Keratinocyte (primary cell): ENCODE measurements around the gene TPBGL. TPM values are rescaled to one million over a fixed set of nuclear protein-coding genes. Genes with fewer than 3 reads are reported as not detected.

ENCODE experiments used
- DNase-seq: peaks from one replicate; pipeline ENCODE4 v3.0.0-alpha.2; 2011; ENCODE audit warnings: low read depth, missing footprints, low spot score
- FAIRE-seq: peaks from 2 replicates; lab custom pipeline; 2011; peaks lifted over from hg19 to GRCh38; lab: Jason Lieb, UNC
- H2AFZ ChIP-seq: 2 replicates; pipeline ENCODE4 v1.6.0; 2012; ENCODE audit warnings: low read length, control low read depth, inconsistent platforms; ENCODE audit not compliant: control insufficient read depth
- H3K27ac ChIP-seq: 2 replicates; pipeline ENCODE4 v1.5.1; 2011; ENCODE audit warnings: low read length; ENCODE audit not compliant: control insufficient read depth, insufficient read depth
- H3K27me3 ChIP-seq: 3 replicates; pipeline ENCODE4 v1.6.0; 2011; ENCODE audit warnings: low read length; ENCODE audit not compliant: control insufficient read depth, insufficient read depth; ENCODE audit errors: extremely low read depth
- H3K36me3 ChIP-seq, 2 experiments: 2 replicates in 1 of 2; 3 replicates in 1 of 2; pipeline ENCODE4 v1.5.1; 2011; ENCODE audit warnings: low read length in 2 of 2, mild to moderate bottlenecking in 1 of 2; ENCODE audit not compliant: control insufficient read depth in 2 of 2, insufficient read depth in 2 of 2; ENCODE audit errors: extremely low read depth in 1 of 2
- H3K4me1 ChIP-seq: 3 replicates; pipeline ENCODE4 v1.5.1; 2011; ENCODE audit warnings: low read length; ENCODE audit not compliant: control insufficient read depth, insufficient read depth; ENCODE audit errors: extremely low read depth
- H3K4me2 ChIP-seq: 3 replicates; pipeline ENCODE4 v1.6.0; 2011; ENCODE audit warnings: low read depth, low read length; ENCODE audit not compliant: control insufficient read depth, insufficient read depth; ENCODE audit errors: extremely low read depth
- H3K4me3 ChIP-seq, 3 experiments: fragments of 200-600 bp in 1 of 3; sonication (generic) in 1 of 3; 2 replicates in 2 of 3; 3 replicates in 1 of 3; pipeline ENCODE4 v1.5.1; 2011 to 2016; ENCODE audit warnings: low read length in 3 of 3, mild to moderate bottlenecking in 3 of 3, control low read depth in 2 of 3, inconsistent platforms in 1 of 3, low read depth in 1 of 3, mixed read lengths in 1 of 3, mixed run types in 1 of 3, moderate library complexity in 1 of 3; ENCODE audit not compliant: control insufficient read depth in 2 of 3, insufficient read depth in 2 of 3; ENCODE audit errors: extremely low read depth in 1 of 3
- H3K79me2 ChIP-seq: 2 replicates; pipeline ENCODE4 v1.6.0; 2012; ENCODE audit warnings: low read length; ENCODE audit not compliant: control insufficient read depth, insufficient read depth
- H3K9ac ChIP-seq: 3 replicates; pipeline ENCODE4 v1.6.0; 2011; ENCODE audit warnings: low read length; ENCODE audit not compliant: control insufficient read depth, insufficient read depth; ENCODE audit errors: extremely low read depth
- H3K9me1 ChIP-seq: 3 replicates; pipeline ENCODE4 v1.6.0; 2011; ENCODE audit warnings: low read length; ENCODE audit not compliant: control insufficient read depth, insufficient read depth; ENCODE audit errors: extremely low read depth
- H3K9me3 ChIP-seq: 2 replicates; pipeline ENCODE4 v1.5.1; 2012; ENCODE audit warnings: low read depth, low read length; ENCODE audit not compliant: control insufficient read depth
- H4K20me1 ChIP-seq: 3 replicates; pipeline ENCODE4 v1.6.0; 2011; ENCODE audit warnings: low read length; ENCODE audit not compliant: control insufficient read depth, insufficient read depth; ENCODE audit errors: extremely low read depth
- CTCF ChIP-seq, 3 experiments: IDR thresholded peaks in 1 of 3; conservative IDR thresholded peaks in 1 of 3; optimal IDR thresholded peaks in 1 of 3; 2 replicates in 2 of 3; 3 replicates in 1 of 3; pipeline versions ENCODE3 to v1.5.1; 2011; ENCODE audit warnings: low read length in 3 of 3, mild to moderate bottlenecking in 3 of 3, moderate library complexity in 2 of 3, control low read depth in 1 of 3, inconsistent platforms in 1 of 3; ENCODE audit not compliant: insufficient read depth in 2 of 3; ENCODE audit errors: extremely low read depth in 1 of 3
- EZH2 ChIP-seq: IDR thresholded peaks from one replicate; pipeline ENCODE4 v1.6.1; 2012; ENCODE audit warnings: inconsistent platforms, mild to moderate bottlenecking, low read length, moderate library complexity
- dilution Hi-C: fragments of 300-500 bp; cut with MboI; formaldehyde crosslinking; loops from one replicate; pipeline ENCODE4 v1.7.0; 2020; ENCODE audit warnings: low sequenced_read_pairs; ENCODE audit not compliant: extremely low pct_ligation_motif_present
- polyA plus RNA-seq, 5 experiments: library from polyadenylated mRNA; depleted of rRNA in 3 of 5; stranded (reverse) in 3 of 5; stranded (forward) in 1 of 5; unstranded in 1 of 5; fragments of >200 nt; gene quantifications; 1 replicate in 1 of 5; 2 replicates in 3 of 5; 3 replicates in 1 of 5; pipeline versions ENCODE4 v1.2.1 to v1.2.3, GENCODE V29; 2011 to 2012; ENCODE audit warnings: missing spikeins in 2 of 5, low read depth in 1 of 5, low replicate concordance in 1 of 5

TPBGL gene
- polyA plus RNA-seq, 1 donor (not counting 4 experiments of a cell fraction or from before 2014, with no cell fraction given): not detected

DNA sequence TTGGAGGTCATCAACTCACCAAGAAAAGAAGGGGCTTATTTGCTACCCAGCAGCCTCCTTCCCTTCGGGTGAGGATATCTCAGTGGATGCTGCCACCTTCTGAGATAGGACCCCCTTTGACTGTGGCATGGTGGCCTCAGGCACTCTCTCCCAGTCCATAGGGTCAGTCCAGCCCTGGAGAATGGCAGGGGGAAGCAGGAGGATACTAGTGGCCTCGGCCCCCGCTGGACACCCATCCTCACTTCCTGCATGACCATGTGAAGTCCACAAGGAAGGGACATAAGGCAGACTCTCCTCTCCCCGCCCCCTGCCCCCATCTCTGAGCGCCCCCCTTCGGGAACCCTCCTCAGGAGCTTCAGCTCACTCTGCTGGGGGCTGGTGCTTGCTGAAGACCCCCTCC is 24.4 kb downstream of the TPBGL start:
- dilution Hi-C loops: no loop called here
- Histone ChIP-seq H3K79me2 (no peaks in the 10 kb centered on the region), H3K27me3 (peaks cover 3% of the 10 kb centered on the region), H3K4me2 (no peak overlapping the region), H3K4me3 (no peak overlapping the region), H2AFZ (no peak overlapping the region), H3K4me1 (no peaks in the 10 kb centered on the region), H3K9ac (no peak overlapping the region), H3K36me3 (no peaks in the 10 kb centered on the region), H3K9me1 (no peaks in the 10 kb centered on the region), H4K20me1 (no peaks in the 10 kb centered on the region), H3K27ac (no peak overlapping the region), H3K9me3 (no peaks in the 10 kb centered on the region)
- DNase-seq (no peak), FAIRE-seq (no peak)
- no peak for TF ChIP-seq EZH2
- TF ChIP-seq CTCF (optimal IDR thresholded peaks at IDR 0.05 in 1 of 3, IDR thresholded peaks at IDR 0.05 in 1 of 3, conservative IDR thresholded peaks at IDR 0.05 in 1 of 3; ENCODE audit: extremely low read depth in 1 of 3, insufficient read depth in 2 of 3, low read length in 3 of 3): no peak

DNA sequence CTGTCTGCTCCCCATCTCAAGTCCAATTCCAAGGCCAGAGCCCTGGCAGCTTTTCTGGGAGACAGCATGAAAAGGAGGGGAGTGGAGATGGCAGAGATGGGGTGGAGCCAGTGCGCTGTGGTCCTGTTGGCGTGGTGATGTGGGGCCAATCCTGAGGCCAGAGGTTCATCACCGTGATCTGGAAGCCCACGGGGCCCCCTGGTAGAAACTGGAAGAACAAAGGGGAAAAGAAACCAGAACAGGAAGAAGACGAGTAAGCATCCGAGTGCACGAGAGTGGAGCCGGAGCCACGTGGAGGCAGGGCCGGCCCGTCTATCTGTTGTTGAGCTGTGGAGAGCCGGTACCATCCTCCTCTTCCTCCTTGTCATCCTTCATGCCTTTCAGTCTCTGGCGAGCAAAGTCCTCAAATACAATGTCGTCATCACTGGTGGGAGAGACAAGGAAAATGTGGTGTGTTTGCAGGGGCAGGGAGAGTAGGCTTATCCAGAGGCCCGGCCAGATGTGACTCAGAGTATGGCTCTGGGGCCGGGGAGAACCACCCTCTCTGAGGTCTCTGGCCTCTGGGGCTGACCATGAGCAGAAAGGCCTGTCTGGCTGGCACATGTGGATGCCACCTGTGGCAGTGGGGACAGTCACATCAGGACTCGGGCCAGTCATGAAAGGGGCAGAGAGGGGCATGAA is 25.4 kb downstream of the TPBGL start:
- Histone ChIP-seq H3K27ac (no peak overlapping the region), H2AFZ (no peak overlapping the region), H3K4me3 (no peak overlapping the region), H3K4me1 (no peaks in the 10 kb centered on the region), H3K79me2 (no peaks in the 10 kb centered on the region), H3K27me3 (no peaks in the 10 kb centered on the region), H3K4me2 (no peak overlapping the region), H3K9me3 (no peaks in the 10 kb centered on the region), H4K20me1 (no peaks in the 10 kb centered on the region), H3K9ac (no peak overlapping the region), H3K9me1 (no peaks in the 10 kb centered on the region), H3K36me3 (no peaks in the 10 kb centered on the region)
- no peak for DNase-seq
- dilution Hi-C loops: no loop called here
- FAIRE-seq: no peak
- no peak for TF ChIP-seq CTCF (optimal IDR thresholded peaks at IDR 0.05 in 1 of 3, IDR thresholded peaks at IDR 0.05 in 1 of 3, conservative IDR thresholded peaks at IDR 0.05 in 1 of 3; ENCODE audit: extremely low read depth in 1 of 3, insufficient read depth in 2 of 3, low read length in 3 of 3)
